Measurements from ENCODE around the gene BSDC1. TPM values are rescaled to one million over a fixed set of nuclear protein-coding genes. Genes with fewer than 3 reads are reported as not detected.

BSDC1 gene
- total and polyA plus RNA-seq, 2 experiments from 2014 or later: 56.2 to 78.7 TPM

- Histone ChIP-seq H3K9me3 (ENCODE audit: low read depth) (no peaks in the 10 kb centered on the region), H3K4me1 (ENCODE audit: low read depth) (peaks cover 2% of the 10 kb centered on the region), H3K27me3 (no peaks in the 10 kb centered on the region), H3K27ac (no peak overlapping the region), H3K36me3 (no peaks in the 10 kb centered on the region), H3K4me3 (no peak overlapping the region)
- TF ChIP-seq CTCF (IDR thresholded peaks at IDR 0.05; ENCODE audit: low read depth, low read length): no peak
- DNase-seq (ENCODE audit: low read depth in 1 of 2, low spot score in 1 of 2): no peak
Observed at GRCh38 chr1:32346532-32347157, 47.6 kb downstream of the BSDC1 start.

- H3K4me1 ChIP-seq (ENCODE audit: low read depth): peaks cover 2% of the 10 kb centered on the region
- no peaks in the 10 kb centered on the region for H3K27me3 ChIP-seq
- DNase-seq (ENCODE audit: low read depth in 1 of 2, low spot score in 1 of 2): peak; percentile 33 to 86
- peak overlapping the region; percentile 55 for H3K27ac ChIP-seq
- no peaks in the 10 kb centered on the region for H3K9me3 ChIP-seq (ENCODE audit: low read depth)
- TF ChIP-seq CTCF (IDR thresholded peaks at IDR 0.05; ENCODE audit: low read depth, low read length): no peak
- no peak overlapping the region for H3K4me3 ChIP-seq
- H3K36me3 ChIP-seq: no peaks in the 10 kb centered on the region
Observed at GRCh38 chr1:32345289-32345827, 48.9 kb downstream of the BSDC1 start.

DNA sequence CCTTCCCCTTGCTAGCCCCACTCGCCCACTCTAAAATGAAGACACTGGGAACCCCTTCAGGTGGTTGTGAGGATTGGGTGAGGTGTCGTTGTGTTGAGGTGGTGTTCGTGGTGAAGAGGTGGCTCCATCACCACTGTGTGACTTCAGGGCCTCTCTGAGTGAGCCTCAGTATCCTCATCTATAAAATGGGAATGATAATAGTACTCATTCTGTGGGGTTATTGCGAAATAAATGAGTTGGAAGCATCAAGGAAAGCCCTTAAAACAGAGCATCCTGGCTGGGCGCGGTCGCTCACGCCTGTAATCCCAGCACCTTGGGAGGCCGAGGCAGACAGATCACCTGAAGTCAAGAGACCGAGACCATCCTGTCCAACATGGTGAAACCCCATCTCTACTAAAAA, 51.5 kb downstream of the BSDC1 start:
- peaks cover 2% of the 10 kb centered on the region for H3K4me1 ChIP-seq (ENCODE audit: low read depth)
- no peak overlapping the region for H3K4me3 ChIP-seq
- H3K27me3 ChIP-seq: no peaks in the 10 kb centered on the region
- H3K36me3 ChIP-seq: no peaks in the 10 kb centered on the region
- H3K9me3 ChIP-seq (ENCODE audit: low read depth): no peaks in the 10 kb centered on the region
- DNase-seq (ENCODE audit: low read depth in 1 of 2, low spot score in 1 of 2): no peak
- H3K27ac ChIP-seq: no peak overlapping the region
- TF ChIP-seq CTCF (IDR thresholded peaks at IDR 0.05; ENCODE audit: low read depth, low read length): no peak

- H3K4me3 ChIP-seq: no peak overlapping the region
- no peaks in the 10 kb centered on the region for H3K36me3 ChIP-seq
- no peak for DNase-seq (ENCODE audit: low read depth in 1 of 2, low spot score in 1 of 2)
- TF ChIP-seq CTCF (IDR thresholded peaks at IDR 0.05; ENCODE audit: low read depth, low read length): no peak
- no peaks in the 10 kb centered on the region for H3K9me3 ChIP-seq (ENCODE audit: low read depth)
- H3K27ac ChIP-seq: no peak overlapping the region
- H3K4me1 ChIP-seq (ENCODE audit: low read depth): peaks cover 2% of the 10 kb centered on the region
- H3K27me3 ChIP-seq: no peaks in the 10 kb centered on the region
Observed at GRCh38 chr1:32341971-32342370, 52.3 kb downstream of the BSDC1 start.

GRCh38 chr1:32341186-32341757, 53.0 kb downstream of the BSDC1 start:
- Histone ChIP-seq H3K27me3 (no peaks in the 10 kb centered on the region), H3K4me3 (no peak overlapping the region), H3K27ac (no peak overlapping the region), H3K9me3 (ENCODE audit: low read depth) (no peaks in the 10 kb centered on the region), H3K36me3 (no peaks in the 10 kb centered on the region), H3K4me1 (ENCODE audit: low read depth) (peaks cover 2% of the 10 kb centered on the region)
- no peak for DNase-seq (ENCODE audit: low read depth in 1 of 2, low spot score in 1 of 2)
- no peak for TF ChIP-seq CTCF (IDR thresholded peaks at IDR 0.05; ENCODE audit: low read depth, low read length)
